HEK293 (cell line): ENCODE data around the gene GALC.

Experiments used
- CTCF ChIA-PET: fragments of 350-600 bp; formaldehyde crosslinking; extraction: SDS; loops from one replicate; lab custom pipeline; 2021; ENCODE audit warnings: antibody characterized with exemption; lab: Yijun Ruan, JAX
- POLR2A ChIA-PET: fragments of 300-600 bp; formaldehyde crosslinking; extraction: SDS; loops from one replicate; lab custom pipeline; 2020; ENCODE audit warnings: antibody characterized with exemption, inconsistent platforms; lab: Yijun Ruan, JAX
- H3K27ac ChIP-seq: fragments of 200-500 bp; sonication (Bioruptor generic); 2 replicates; pipeline ENCODE4 v1.5.1; 2014; ENCODE audit warnings: low read depth, low read length, control low read depth, inconsistent platforms; ENCODE audit errors: extremely low read depth
- H3K36me3 ChIP-seq, 2 experiments: fragments of 200-500 bp in 1 of 2; sonication (Bioruptor generic) in 1 of 2; 1 replicate in 1 of 2; 2 replicates in 1 of 2; pipeline ENCODE4 v1.5.1; 2014 to 2017; ENCODE audit warnings: inconsistent platforms in 2 of 2, low read length in 2 of 2; ENCODE audit not compliant: control insufficient read depth in 2 of 2, insufficient read depth in 1 of 2
- H3K4me1 ChIP-seq: fragments of 200-500 bp; sonication (Bioruptor generic); 2 replicates; pipeline ENCODE4 v1.5.1; 2014; ENCODE audit warnings: mild to moderate bottlenecking, low read length, inconsistent platforms; ENCODE audit not compliant: control insufficient read depth, insufficient read depth
- H3K4me3 ChIP-seq: 2 replicates; pipeline ENCODE4 v1.5.1; 2011; ENCODE audit warnings: low read depth, mild to moderate bottlenecking, control low read depth, low read length, moderate library complexity
- H3K9me3 ChIP-seq: fragments of 200-500 bp; sonication (Bioruptor generic); 2 replicates; pipeline ENCODE4 v1.5.1; 2014; ENCODE audit warnings: low read depth, low read length, inconsistent platforms; ENCODE audit not compliant: control insufficient read depth, insufficient read depth
- GFI1B ChIP-seq: fragments of 450-650 bp; formaldehyde crosslinking; IDR thresholded peaks from 2 replicates; pipeline ENCODE4 v1.5.1; 2016; ENCODE audit warnings: missing biosample characterization, missing genetic modification characterization
- KLF7 ChIP-seq: fragments of 450-650 bp; formaldehyde crosslinking; IDR thresholded peaks from 2 replicates; pipeline ENCODE4 v1.5.1; 2016; ENCODE audit warnings: missing biosample characterization, missing genetic modification characterization, borderline replicate concordance
- OSR2 ChIP-seq: fragments of 450-650 bp; formaldehyde crosslinking; IDR thresholded peaks from 2 replicates; pipeline ENCODE4 v1.5.1; 2016; ENCODE audit warnings: missing biosample characterization, missing genetic modification characterization
- PBX3 ChIP-seq: sonication (generic); formaldehyde crosslinking; IDR thresholded peaks from 2 replicates; pipeline ENCODE4 v1.8.1; 2022; ENCODE audit warnings: mild to moderate bottlenecking, moderate library complexity, missing genetic modification reagents
- SP2 ChIP-seq: fragments of 450-650 bp; formaldehyde crosslinking; IDR thresholded peaks from 2 replicates; pipeline ENCODE4 v1.5.1; 2016; ENCODE audit warnings: missing biosample characterization, missing genetic modification characterization
- YY1 ChIP-seq: fragments of 450-650 bp; formaldehyde crosslinking; IDR thresholded peaks from 2 replicates; pipeline ENCODE4 v1.5.1; 2018; ENCODE audit warnings: missing biosample characterization, missing genetic modification characterization
- ZBTB7A ChIP-seq: fragments of 450-650 bp; formaldehyde crosslinking; IDR thresholded peaks from 2 replicates; pipeline ENCODE4 v1.5.1; 2016; ENCODE audit warnings: low read depth, missing biosample characterization, missing genetic modification characterization
- ZNF10 ChIP-seq: fragments of 450-650 bp; formaldehyde crosslinking; IDR thresholded peaks from 2 replicates; pipeline ENCODE4 v1.5.1; 2017; ENCODE audit warnings: missing biosample characterization, missing genetic modification characterization
- ZNF114 ChIP-seq: fragments of 450-650 bp; formaldehyde crosslinking; IDR thresholded peaks from 2 replicates; pipeline ENCODE4 v1.5.0; 2017; ENCODE audit warnings: missing biosample characterization, missing genetic modification characterization
- ZNF157 ChIP-seq: fragments of 450-650 bp; formaldehyde crosslinking; IDR thresholded peaks from 2 replicates; pipeline ENCODE4 v1.5.1; 2016; ENCODE audit warnings: missing biosample characterization, missing genetic modification characterization
- ZNF16 ChIP-seq: fragments of 450-650 bp; formaldehyde crosslinking; IDR thresholded peaks from 2 replicates; pipeline ENCODE4 v1.5.1; 2016; ENCODE audit warnings: low read depth, missing biosample characterization, missing genetic modification characterization
- ZNF175 ChIP-seq: fragments of 450-650 bp; formaldehyde crosslinking; IDR thresholded peaks from 2 replicates; pipeline ENCODE4 v1.5.1; 2016; ENCODE audit warnings: missing biosample characterization, missing genetic modification characterization
- ZNF214 ChIP-seq: fragments of 450-650 bp; formaldehyde crosslinking; IDR thresholded peaks from 2 replicates; pipeline ENCODE4 v1.5.1; 2017; ENCODE audit warnings: missing biosample characterization, mild to moderate bottlenecking, missing genetic modification characterization, borderline replicate concordance
- ZNF26 ChIP-seq: fragments of 450-650 bp; formaldehyde crosslinking; IDR thresholded peaks from 2 replicates; pipeline ENCODE4 v1.5.1; 2016; ENCODE audit warnings: missing biosample characterization, missing genetic modification characterization
- ZNF335 ChIP-seq: fragments of 450-650 bp; formaldehyde crosslinking; conservative IDR thresholded peaks from 2 replicates; pipeline ENCODE4 v1.5.1; 2016; ENCODE audit warnings: missing biosample characterization, missing genetic modification characterization
- ZNF341 ChIP-seq: fragments of 450-650 bp; formaldehyde crosslinking; IDR thresholded peaks from 2 replicates; pipeline ENCODE4; 2016; ENCODE audit warnings: low read depth, missing biosample characterization, missing genetic modification characterization
- ZNF354C ChIP-seq: fragments of 450-650 bp; formaldehyde crosslinking; IDR thresholded peaks from 2 replicates; pipeline ENCODE4 v1.5.1; 2016; ENCODE audit warnings: missing biosample characterization, missing genetic modification characterization, low read depth, borderline replicate concordance
- ZNF404 ChIP-seq: fragments of 450-650 bp; formaldehyde crosslinking; IDR thresholded peaks from 2 replicates; pipeline ENCODE4 v1.5.1; 2017; ENCODE audit warnings: missing biosample characterization, missing genetic modification characterization
- ZNF660 ChIP-seq: fragments of 450-650 bp; IDR thresholded peaks from 2 replicates; pipeline ENCODE4 v1.5.1; 2018; ENCODE audit warnings: missing biosample characterization, mild to moderate bottlenecking, missing genetic modification characterization
- ZNF776 ChIP-seq: fragments of 450-650 bp; formaldehyde crosslinking; IDR thresholded peaks from 2 replicates; pipeline ENCODE4 v1.5.0; 2017; ENCODE audit warnings: missing biosample characterization, missing genetic modification characterization, borderline replicate concordance
- ZNF837 ChIP-seq: fragments of 450-650 bp; formaldehyde crosslinking; IDR thresholded peaks from 2 replicates; pipeline ENCODE4 v1.5.1; 2016; ENCODE audit warnings: missing biosample characterization, missing genetic modification characterization
- TF ChIP-seq, protein P1 (sequence below): fragments of 450-650 bp; formaldehyde crosslinking; IDR thresholded peaks from 2 replicates; pipeline ENCODE4 v1.5.1; 2016; ENCODE audit warnings: missing biosample characterization, missing genetic modification characterization, borderline replicate concordance
- TF ChIP-seq, protein P2 (sequence below): fragments of 450-650 bp; formaldehyde crosslinking; IDR thresholded peaks from 2 replicates; pipeline ENCODE4 v1.5.0; 2017; ENCODE audit warnings: missing biosample characterization, missing genetic modification characterization, borderline replicate concordance
- TF ChIP-seq, protein P3 (sequence below): fragments of 450-650 bp; formaldehyde crosslinking; IDR thresholded peaks from 2 replicates; pipeline ENCODE4 v1.5.1; 2016; ENCODE audit warnings: missing biosample characterization, missing genetic modification characterization

The GALC gene

GRCh38 chr14:87935886-87936285 lies 57.1 kb downstream of the GALC start:
- H3K4me3 ChIP-seq: no peak overlapping the region
- H3K27ac ChIP-seq: no peak overlapping the region
- H3K4me1 ChIP-seq: no peaks in the 10 kb centered on the region
- ChIA-PET POLR2A (no interaction called here), CTCF (interaction anchor here (0.9 to 1.4 kb wide), 4 partner anchors 9 to 78 kb away, joined by 3 to 6 read pairs (median 4); no protein-coding TSS in a partner anchor)
- H3K9me3 ChIP-seq: no peaks in the 10 kb centered on the region
- H3K36me3 ChIP-seq: no peaks in the 10 kb centered on the region
- TF ChIP-seq ZNF16: no peak
- no peak for TF ChIP-seq ZNF837 (tag by site-specific recombination)
- TF ChIP-seq, protein P1, sequence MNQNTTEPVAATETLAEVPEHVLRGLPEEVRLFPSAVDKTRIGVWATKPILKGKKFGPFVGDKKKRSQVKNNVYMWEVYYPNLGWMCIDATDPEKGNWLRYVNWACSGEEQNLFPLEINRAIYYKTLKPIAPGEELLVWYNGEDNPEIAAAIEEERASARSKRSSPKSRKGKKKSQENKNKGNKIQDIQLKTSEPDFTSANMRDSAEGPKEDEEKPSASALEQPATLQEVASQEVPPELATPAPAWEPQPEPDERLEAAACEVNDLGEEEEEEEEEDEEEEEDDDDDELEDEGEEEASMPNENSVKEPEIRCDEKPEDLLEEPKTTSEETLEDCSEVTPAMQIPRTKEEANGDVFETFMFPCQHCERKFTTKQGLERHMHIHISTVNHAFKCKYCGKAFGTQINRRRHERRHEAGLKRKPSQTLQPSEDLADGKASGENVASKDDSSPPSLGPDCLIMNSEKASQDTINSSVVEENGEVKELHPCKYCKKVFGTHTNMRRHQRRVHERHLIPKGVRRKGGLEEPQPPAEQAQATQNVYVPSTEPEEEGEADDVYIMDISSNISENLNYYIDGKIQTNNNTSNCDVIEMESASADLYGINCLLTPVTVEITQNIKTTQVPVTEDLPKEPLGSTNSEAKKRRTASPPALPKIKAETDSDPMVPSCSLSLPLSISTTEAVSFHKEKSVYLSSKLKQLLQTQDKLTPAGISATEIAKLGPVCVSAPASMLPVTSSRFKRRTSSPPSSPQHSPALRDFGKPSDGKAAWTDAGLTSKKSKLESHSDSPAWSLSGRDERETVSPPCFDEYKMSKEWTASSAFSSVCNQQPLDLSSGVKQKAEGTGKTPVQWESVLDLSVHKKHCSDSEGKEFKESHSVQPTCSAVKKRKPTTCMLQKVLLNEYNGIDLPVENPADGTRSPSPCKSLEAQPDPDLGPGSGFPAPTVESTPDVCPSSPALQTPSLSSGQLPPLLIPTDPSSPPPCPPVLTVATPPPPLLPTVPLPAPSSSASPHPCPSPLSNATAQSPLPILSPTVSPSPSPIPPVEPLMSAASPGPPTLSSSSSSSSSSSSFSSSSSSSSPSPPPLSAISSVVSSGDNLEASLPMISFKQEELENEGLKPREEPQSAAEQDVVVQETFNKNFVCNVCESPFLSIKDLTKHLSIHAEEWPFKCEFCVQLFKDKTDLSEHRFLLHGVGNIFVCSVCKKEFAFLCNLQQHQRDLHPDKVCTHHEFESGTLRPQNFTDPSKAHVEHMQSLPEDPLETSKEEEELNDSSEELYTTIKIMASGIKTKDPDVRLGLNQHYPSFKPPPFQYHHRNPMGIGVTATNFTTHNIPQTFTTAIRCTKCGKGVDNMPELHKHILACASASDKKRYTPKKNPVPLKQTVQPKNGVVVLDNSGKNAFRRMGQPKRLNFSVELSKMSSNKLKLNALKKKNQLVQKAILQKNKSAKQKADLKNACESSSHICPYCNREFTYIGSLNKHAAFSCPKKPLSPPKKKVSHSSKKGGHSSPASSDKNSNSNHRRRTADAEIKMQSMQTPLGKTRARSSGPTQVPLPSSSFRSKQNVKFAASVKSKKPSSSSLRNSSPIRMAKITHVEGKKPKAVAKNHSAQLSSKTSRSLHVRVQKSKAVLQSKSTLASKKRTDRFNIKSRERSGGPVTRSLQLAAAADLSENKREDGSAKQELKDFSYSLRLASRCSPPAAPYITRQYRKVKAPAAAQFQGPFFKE: no peak
- TF ChIP-seq OSR2: no peak
- TF ChIP-seq ZNF335 (tag by site-specific recombination): no peak
- no peak for TF ChIP-seq ZNF404
- no peak for TF ChIP-seq ZNF10 (tag by site-specific recombination)
- no peak for TF ChIP-seq YY1 (tag by site-specific recombination)
- no peak for TF ChIP-seq ZNF341 (tag by site-specific recombination)
- TF ChIP-seq, protein P2, sequence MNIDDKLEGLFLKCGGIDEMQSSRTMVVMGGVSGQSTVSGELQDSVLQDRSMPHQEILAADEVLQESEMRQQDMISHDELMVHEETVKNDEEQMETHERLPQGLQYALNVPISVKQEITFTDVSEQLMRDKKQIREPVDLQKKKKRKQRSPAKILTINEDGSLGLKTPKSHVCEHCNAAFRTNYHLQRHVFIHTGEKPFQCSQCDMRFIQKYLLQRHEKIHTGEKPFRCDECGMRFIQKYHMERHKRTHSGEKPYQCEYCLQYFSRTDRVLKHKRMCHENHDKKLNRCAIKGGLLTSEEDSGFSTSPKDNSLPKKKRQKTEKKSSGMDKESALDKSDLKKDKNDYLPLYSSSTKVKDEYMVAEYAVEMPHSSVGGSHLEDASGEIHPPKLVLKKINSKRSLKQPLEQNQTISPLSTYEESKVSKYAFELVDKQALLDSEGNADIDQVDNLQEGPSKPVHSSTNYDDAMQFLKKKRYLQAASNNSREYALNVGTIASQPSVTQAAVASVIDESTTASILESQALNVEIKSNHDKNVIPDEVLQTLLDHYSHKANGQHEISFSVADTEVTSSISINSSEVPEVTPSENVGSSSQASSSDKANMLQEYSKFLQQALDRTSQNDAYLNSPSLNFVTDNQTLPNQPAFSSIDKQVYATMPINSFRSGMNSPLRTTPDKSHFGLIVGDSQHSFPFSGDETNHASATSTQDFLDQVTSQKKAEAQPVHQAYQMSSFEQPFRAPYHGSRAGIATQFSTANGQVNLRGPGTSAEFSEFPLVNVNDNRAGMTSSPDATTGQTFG: no peak
- no peak for TF ChIP-seq ZNF354C (tag by site-specific recombination)
- TF ChIP-seq ZNF660 (tag by site-specific recombination): no peak
- TF ChIP-seq KLF7: no peak

GRCh38 chr14:87935081-87935828 lies 57.7 kb downstream of the GALC start:
- POLR2A ChIA-PET: no interaction called here
- Histone ChIP-seq H3K36me3 (no peaks in the 10 kb centered on the region), H3K27ac (no peak overlapping the region), H3K9me3 (no peaks in the 10 kb centered on the region), H3K4me3 (no peak overlapping the region), H3K4me1 (no peaks in the 10 kb centered on the region)
- CTCF ChIA-PET: interaction anchor here (0.9 to 1.4 kb wide), 4 partner anchors 9 to 79 kb away, joined by 3 to 6 read pairs (median 4); no protein-coding TSS in a partner anchor
- no peak for TF ChIP-seq PBX3 (CRISPR knock-in tag)
- no peak for TF ChIP-seq ZNF157 (tag by site-specific recombination)
- no peak for TF ChIP-seq ZNF114 (tag by site-specific recombination)
- no peak for TF ChIP-seq ZBTB7A (tag by site-specific recombination)
- TF ChIP-seq, protein P3, sequence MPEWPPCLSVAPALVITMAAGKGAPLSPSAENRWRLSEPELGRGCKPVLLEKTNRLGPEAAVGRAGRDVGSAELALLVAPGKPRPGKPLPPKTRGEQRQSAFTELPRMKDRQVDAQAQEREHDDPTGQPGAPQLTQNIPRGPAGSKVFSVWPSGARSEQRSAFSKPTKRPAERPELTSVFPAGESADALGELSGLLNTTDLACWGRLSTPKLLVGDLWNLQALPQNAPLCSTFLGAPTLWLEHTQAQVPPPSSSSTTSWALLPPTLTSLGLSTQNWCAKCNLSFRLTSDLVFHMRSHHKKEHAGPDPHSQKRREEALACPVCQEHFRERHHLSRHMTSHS: no peak
- no peak for TF ChIP-seq ZNF776
- no peak for TF ChIP-seq ZNF10 (tag by site-specific recombination)
- no peak for TF ChIP-seq ZNF214
- TF ChIP-seq SP2 (tag by site-specific recombination): no peak
- TF ChIP-seq ZNF175: no peak
- no peak for TF ChIP-seq ZNF26 (tag by site-specific recombination)
- no peak for TF ChIP-seq GFI1B (tag by site-specific recombination)
